Right hindlimb (tissue), 1 donor: ENCODE measurements around the gene PARD3B.

Experiments used
- DNase-seq: peaks from one replicate; pipeline ENCODE4 v3.0.0-alpha.2; 2018

Gene PARD3B

GRCh38 chr2:204850581-204850980 lies 305.3 kb downstream of the PARD3B start:
- no peak for DNase-seq

- DNase-seq = no peak
These were observed 308.6 kb downstream of the PARD3B start for GRCh38 chr2:204853905-204854304.

- no peak for DNase-seq
These were observed 315.0 kb downstream of the PARD3B start for GRCh38 chr2:204860274-204860673.

GRCh38 chr2:204862809-204863208 lies 317.5 kb downstream of the PARD3B start:
- DNase-seq = no peak

GRCh38 chr2:204863336-204863735 lies 318.1 kb downstream of the PARD3B start:
- no peak for DNase-seq

GRCh38 chr2:204869132-204869823 lies 324.0 kb downstream of the PARD3B start:
- no peak for DNase-seq

- DNase-seq = no peak
These were observed 324.8 kb downstream of the PARD3B start for GRCh38 chr2:204870053-204870452.

- no peak for DNase-seq
These were observed 326.1 kb downstream of the PARD3B start for GRCh38 chr2:204871231-204871953.

GRCh38 chr2:204876311-204876710 lies 331.0 kb downstream of the PARD3B start:
- no peak for DNase-seq

- DNase-seq = no peak
These were observed 332.4 kb downstream of the PARD3B start for GRCh38 chr2:204877691-204878090.

GRCh38 chr2:204880928-204881327 lies 335.7 kb downstream of the PARD3B start:
- DNase-seq = no peak

- DNase-seq = no peak
These were observed 336.4 kb downstream of the PARD3B start for GRCh38 chr2:204881655-204882054.

GRCh38 chr2:204885747-204886146 lies 340.5 kb downstream of the PARD3B start:
- no peak for DNase-seq

- no peak for DNase-seq
These were observed 341.4 kb downstream of the PARD3B start for GRCh38 chr2:204886713-204887112.

- no peak for DNase-seq
These were observed 342.9 kb downstream of the PARD3B start for GRCh38 chr2:204888222-204888621.

GRCh38 chr2:204890680-204891079 lies 345.4 kb downstream of the PARD3B start:
- DNase-seq = no peak

GRCh38 chr2:204891739-204892138 lies 346.5 kb downstream of the PARD3B start:
- DNase-seq = no peak

- DNase-seq = no peak
These were observed 347.4 kb downstream of the PARD3B start for GRCh38 chr2:204892506-204893255.

- no peak for DNase-seq
These were observed 350.9 kb downstream of the PARD3B start for GRCh38 chr2:204896146-204896545.

- no peak for DNase-seq
These were observed 352.3 kb downstream of the PARD3B start for GRCh38 chr2:204897561-204897960.

GRCh38 chr2:204898928-204899640 lies 353.8 kb downstream of the PARD3B start:
- DNase-seq = no peak

- no peak for DNase-seq
These were observed 354.7 kb downstream of the PARD3B start for GRCh38 chr2:204899983-204900382.

GRCh38 chr2:204900487-204900886 lies 355.2 kb downstream of the PARD3B start:
- DNase-seq = no peak
